GM23338 (cell line): Measurements from ENCODE around the gene GRM8. TPM values are rescaled to one million over a fixed set of nuclear protein-coding genes. Genes with fewer than 3 reads are reported as not detected.

Experiments
- ATAC-seq: fragments of 200-7000 bp; cut with Tn5 transposase; 3 replicates; pipeline ENCODE4 v1.9.1; 2020
- DNase-seq: peaks from one replicate; pipeline ENCODE4 v3.0.0-alpha.2; 2015; ENCODE audit warnings: low spot score
- H2AFZ ChIP-seq: fragments of 200-600 bp; sonication (generic); 2 replicates; pipeline ENCODE4 v1.8.0; 2016; ENCODE audit warnings: antibody characterized with exemption, mild to moderate bottlenecking, moderate library complexity
- H3F3A ChIP-seq: fragments of 200-600 bp; sonication (generic); replicated peaks from 2 replicates; pipeline ENCODE4 v1.8.0; 2017; ENCODE audit warnings: antibody characterized with exemption, mixed run types, low read depth
- H3K27ac ChIP-seq: fragments of 200-600 bp; sonication (generic); 2 replicates; pipeline ENCODE4 v1.6.1; 2016; ENCODE audit warnings: low read depth
- H3K27me3 ChIP-seq: fragments of 200-600 bp; sonication (generic); 2 replicates; pipeline ENCODE4 v1.8.0; 2016; ENCODE audit warnings: mild to moderate bottlenecking, mixed run types, moderate library complexity; ENCODE audit not compliant: insufficient read depth
- H3K36me3 ChIP-seq: fragments of 200-600 bp; sonication (generic); 2 replicates; pipeline ENCODE4 v1.8.0; 2016; ENCODE audit warnings: mild to moderate bottlenecking; ENCODE audit not compliant: insufficient read depth
- H3K4me1 ChIP-seq: fragments of 200-600 bp; sonication (generic); 2 replicates; pipeline ENCODE4 v1.8.0; 2016; ENCODE audit warnings: mild to moderate bottlenecking, moderate library complexity; ENCODE audit not compliant: insufficient read depth
- H3K4me2 ChIP-seq: fragments of 200-600 bp; sonication (generic); 2 replicates; pipeline ENCODE4 v1.7.1; 2017; ENCODE audit warnings: mixed run types
- H3K4me3 ChIP-seq: fragments of 200-600 bp; sonication (generic); 2 replicates; pipeline ENCODE4 v1.6.1; 2016; ENCODE audit warnings: mixed run types
- H3K79me2 ChIP-seq: fragments of 200-600 bp; sonication (generic); replicated peaks from 2 replicates; pipeline ENCODE4 v1.8.0; 2017; ENCODE audit warnings: mild to moderate bottlenecking; ENCODE audit not compliant: insufficient read depth
- H3K9me2 ChIP-seq: fragments of 200-600 bp; sonication (generic); 2 replicates; pipeline ENCODE4 v1.8.0; 2017; ENCODE audit not compliant: insufficient read depth
- H4K20me1 ChIP-seq: fragments of 200-600 bp; sonication (generic); replicated peaks from 2 replicates; pipeline ENCODE4 v1.8.0; 2017; ENCODE audit warnings: mild to moderate bottlenecking; ENCODE audit not compliant: insufficient read depth
- H3K27ac Mint-ChIP-seq: 2 replicates; pipeline ENCODE4 v1.8.0; 2020; ENCODE audit warnings: inconsistent platforms, mild to moderate bottlenecking, moderate library complexity, mixed read lengths
- H3K27me3 Mint-ChIP-seq: 3 replicates; pipeline ENCODE4 v1.8.0; 2022; ENCODE audit warnings: low read depth, mild to moderate bottlenecking, moderate library complexity, mixed read lengths, inconsistent platforms; ENCODE audit not compliant: insufficient read depth, poor library complexity
- H3K36me3 Mint-ChIP-seq: 3 replicates; pipeline ENCODE4 v1.8.0; 2021; ENCODE audit warnings: low read depth, mild to moderate bottlenecking, inconsistent platforms, moderate library complexity, mixed read lengths
- H3K4me1 Mint-ChIP-seq: 3 replicates; pipeline ENCODE4 v1.8.0; 2020; ENCODE audit warnings: mild to moderate bottlenecking, inconsistent platforms, mixed read lengths
- H3K4me3 Mint-ChIP-seq: 3 replicates; pipeline ENCODE4 v1.8.0; 2021; ENCODE audit warnings: moderate library complexity, mild to moderate bottlenecking, inconsistent platforms, mixed read lengths
- H3K9me3 Mint-ChIP-seq: 3 replicates; pipeline ENCODE4 v1.8.0; 2020; ENCODE audit warnings: moderate library complexity, mild to moderate bottlenecking, inconsistent platforms, mixed read lengths
- CREB1 ChIP-seq: fragments of 250-450 bp; sonication (Bioruptor Pico); IDR thresholded peaks from 2 replicates; pipeline ENCODE4 v1.5.0; 2020; ENCODE audit warnings: low read depth, mild to moderate bottlenecking, moderate library complexity
- EZH2 ChIP-seq: fragments of 200-600 bp; sonication (generic); IDR thresholded peaks from one replicate; pipeline ENCODE4 v1.8.0; 2017; ENCODE audit warnings: antibody characterized with exemption, mild to moderate bottlenecking, low read depth; ENCODE audit not compliant: unreplicated experiment
- EZH2phosphoT487 ChIP-seq: fragments of 200-600 bp; sonication (generic); IDR thresholded peaks from one replicate; pipeline ENCODE4 v1.8.1; 2018; ENCODE audit warnings: antibody characterized with exemption; ENCODE audit not compliant: unreplicated experiment
- JUNB ChIP-seq: IDR thresholded peaks from one replicate; pipeline ENCODE4 v1.6.1; 2016; ENCODE audit warnings: antibody characterized with exemption; ENCODE audit not compliant: unreplicated experiment
- NANOG ChIP-seq: IDR thresholded peaks from 2 replicates; pipeline ENCODE4 v1.6.1; 2016; ENCODE audit warnings: antibody characterized with exemption, borderline replicate concordance
- POLR2AphosphoS5 ChIP-seq: IDR thresholded peaks from 2 replicates; pipeline ENCODE4 v1.6.1; 2016; ENCODE audit warnings: antibody characterized with exemption, low read depth
- STAT1 ChIP-seq: IDR thresholded peaks from one replicate; pipeline ENCODE4 v1.6.1; 2016; ENCODE audit warnings: antibody characterized with exemption; ENCODE audit not compliant: unreplicated experiment
- ZNF114 ChIP-seq: fragments of 250-450 bp; sonication (Bioruptor Pico); IDR thresholded peaks from 2 replicates; pipeline ENCODE4 v1.5.0; 2020; ENCODE audit warnings: mild to moderate bottlenecking, moderate library complexity
- ZNF331 ChIP-seq: fragments of 250-450 bp; sonication (Bioruptor Pico); IDR thresholded peaks from 2 replicates; pipeline ENCODE4 v1.5.0; 2020; ENCODE audit warnings: low read depth, mild to moderate bottlenecking, moderate library complexity
- polyA plus RNA-seq: library from polyadenylated mRNA; unstranded; fragments of >200 nt; fragmentation: Nextera tagmentation; extraction: Ambion mirVana; gene quantifications from 2 replicates; pipeline ENCODE4 v1.2.1, GENCODE V29; 2016
- total RNA-seq: library from RNA; depleted of rRNA; stranded (reverse); fragments of >200 nt; shearing (Covaris generic); gene quantifications from 2 replicates; pipeline ENCODE4 v1.2.3, GENCODE V29; 2014
- TF ChIP-seq, protein P1 (sequence below): IDR thresholded peaks from one replicate; pipeline ENCODE4 v1.6.1; 2018; ENCODE audit warnings: antibody characterized with exemption; ENCODE audit not compliant: unreplicated experiment
- TF ChIP-seq, protein P2 (sequence below), 2 experiments: fragments of 200-600 bp in 1 of 2; sonication (generic) in 1 of 2; conservative IDR thresholded peaks; 2 replicates each; pipeline versions ENCODE4 v1.5.1 to v1.6.1; 2016 to 2017; ENCODE audit warnings: antibody characterized with exemption in 2 of 2, low read depth in 2 of 2, mild to moderate bottlenecking in 2 of 2, moderate library complexity in 1 of 2
- TF ChIP-seq, protein P3 (sequence below): fragments of 250-450 bp; sonication (Bioruptor Pico); IDR thresholded peaks from 2 replicates; pipeline ENCODE4 v1.5.0; 2020; ENCODE audit warnings: mild to moderate bottlenecking, moderate library complexity
- TF ChIP-seq, protein P4 (sequence below): IDR thresholded peaks from 2 replicates; pipeline ENCODE4 v1.6.1; 2016; ENCODE audit warnings: antibody characterized with exemption

GRM8 gene
- total and polyA plus RNA-seq, 2 experiments from 2014 or later: 1.9 to 6.6 TPM

DNA sequence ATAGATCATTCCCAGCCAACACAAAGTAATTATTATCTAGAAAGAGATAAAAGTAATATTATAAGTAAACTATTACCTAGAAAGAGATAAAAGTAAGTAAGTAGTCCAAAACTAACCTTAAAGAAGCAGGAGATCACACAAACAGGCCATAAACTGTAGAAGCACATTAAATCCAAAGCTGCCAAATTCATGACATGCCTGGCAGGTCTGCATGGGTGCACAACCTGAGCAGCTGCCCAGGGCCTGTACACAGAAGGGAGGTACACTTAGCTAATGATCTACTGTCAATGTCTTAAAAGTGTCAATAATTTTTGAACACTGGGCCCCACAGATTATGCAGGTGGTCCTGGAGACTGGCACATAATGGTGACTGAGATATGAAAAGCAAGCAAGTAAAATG lies 196.5 kb downstream of the GRM8 start:
- H3K79me2 ChIP-seq: no peaks in the 10 kb centered on the region
- no peaks in the 10 kb centered on the region for H3K4me1 ChIP-seq
- Mint-ChIP-seq H3K27me3 (no peaks in the 10 kb centered on the region), H3K36me3 (no peaks in the 10 kb centered on the region), H3K9me3 (no peaks in the 10 kb centered on the region), H3K4me1 (no peaks in the 10 kb centered on the region), H3K4me3 (no peak overlapping the region), H3K27ac (no peak overlapping the region)
- no peak for ATAC-seq
- H4K20me1 ChIP-seq: no peaks in the 10 kb centered on the region
- no peaks in the 10 kb centered on the region for H3K9me2 ChIP-seq
- H3K36me3 ChIP-seq: no peaks in the 10 kb centered on the region
- no peak overlapping the region for H3K4me3 ChIP-seq
- TF ChIP-seq, protein P1, sequence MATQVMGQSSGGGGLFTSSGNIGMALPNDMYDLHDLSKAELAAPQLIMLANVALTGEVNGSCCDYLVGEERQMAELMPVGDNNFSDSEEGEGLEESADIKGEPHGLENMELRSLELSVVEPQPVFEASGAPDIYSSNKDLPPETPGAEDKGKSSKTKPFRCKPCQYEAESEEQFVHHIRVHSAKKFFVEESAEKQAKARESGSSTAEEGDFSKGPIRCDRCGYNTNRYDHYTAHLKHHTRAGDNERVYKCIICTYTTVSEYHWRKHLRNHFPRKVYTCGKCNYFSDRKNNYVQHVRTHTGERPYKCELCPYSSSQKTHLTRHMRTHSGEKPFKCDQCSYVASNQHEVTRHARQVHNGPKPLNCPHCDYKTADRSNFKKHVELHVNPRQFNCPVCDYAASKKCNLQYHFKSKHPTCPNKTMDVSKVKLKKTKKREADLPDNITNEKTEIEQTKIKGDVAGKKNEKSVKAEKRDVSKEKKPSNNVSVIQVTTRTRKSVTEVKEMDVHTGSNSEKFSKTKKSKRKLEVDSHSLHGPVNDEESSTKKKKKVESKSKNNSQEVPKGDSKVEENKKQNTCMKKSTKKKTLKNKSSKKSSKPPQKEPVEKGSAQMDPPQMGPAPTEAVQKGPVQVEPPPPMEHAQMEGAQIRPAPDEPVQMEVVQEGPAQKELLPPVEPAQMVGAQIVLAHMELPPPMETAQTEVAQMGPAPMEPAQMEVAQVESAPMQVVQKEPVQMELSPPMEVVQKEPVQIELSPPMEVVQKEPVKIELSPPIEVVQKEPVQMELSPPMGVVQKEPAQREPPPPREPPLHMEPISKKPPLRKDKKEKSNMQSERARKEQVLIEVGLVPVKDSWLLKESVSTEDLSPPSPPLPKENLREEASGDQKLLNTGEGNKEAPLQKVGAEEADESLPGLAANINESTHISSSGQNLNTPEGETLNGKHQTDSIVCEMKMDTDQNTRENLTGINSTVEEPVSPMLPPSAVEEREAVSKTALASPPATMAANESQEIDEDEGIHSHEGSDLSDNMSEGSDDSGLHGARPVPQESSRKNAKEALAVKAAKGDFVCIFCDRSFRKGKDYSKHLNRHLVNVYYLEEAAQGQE: no peak
- TF ChIP-seq CREB1 (CRISPR knock-in tag) (no peak), STAT1 (no peak), JUNB (no peak), EZH2phosphoT487 (no peak), ZNF331 (CRISPR knock-in tag) (no peak), NANOG (no peak), ZNF114 (CRISPR knock-in tag) (no peak), EZH2 (no peak), POLR2AphosphoS5 (no peak)
- TF ChIP-seq, protein P2, sequence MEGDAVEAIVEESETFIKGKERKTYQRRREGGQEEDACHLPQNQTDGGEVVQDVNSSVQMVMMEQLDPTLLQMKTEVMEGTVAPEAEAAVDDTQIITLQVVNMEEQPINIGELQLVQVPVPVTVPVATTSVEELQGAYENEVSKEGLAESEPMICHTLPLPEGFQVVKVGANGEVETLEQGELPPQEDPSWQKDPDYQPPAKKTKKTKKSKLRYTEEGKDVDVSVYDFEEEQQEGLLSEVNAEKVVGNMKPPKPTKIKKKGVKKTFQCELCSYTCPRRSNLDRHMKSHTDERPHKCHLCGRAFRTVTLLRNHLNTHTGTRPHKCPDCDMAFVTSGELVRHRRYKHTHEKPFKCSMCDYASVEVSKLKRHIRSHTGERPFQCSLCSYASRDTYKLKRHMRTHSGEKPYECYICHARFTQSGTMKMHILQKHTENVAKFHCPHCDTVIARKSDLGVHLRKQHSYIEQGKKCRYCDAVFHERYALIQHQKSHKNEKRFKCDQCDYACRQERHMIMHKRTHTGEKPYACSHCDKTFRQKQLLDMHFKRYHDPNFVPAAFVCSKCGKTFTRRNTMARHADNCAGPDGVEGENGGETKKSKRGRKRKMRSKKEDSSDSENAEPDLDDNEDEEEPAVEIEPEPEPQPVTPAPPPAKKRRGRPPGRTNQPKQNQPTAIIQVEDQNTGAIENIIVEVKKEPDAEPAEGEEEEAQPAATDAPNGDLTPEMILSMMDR (conservative IDR thresholded peaks at IDR 0.05; ENCODE audit: low read depth in 2 of 2): no peak
- TF ChIP-seq, protein P3, sequence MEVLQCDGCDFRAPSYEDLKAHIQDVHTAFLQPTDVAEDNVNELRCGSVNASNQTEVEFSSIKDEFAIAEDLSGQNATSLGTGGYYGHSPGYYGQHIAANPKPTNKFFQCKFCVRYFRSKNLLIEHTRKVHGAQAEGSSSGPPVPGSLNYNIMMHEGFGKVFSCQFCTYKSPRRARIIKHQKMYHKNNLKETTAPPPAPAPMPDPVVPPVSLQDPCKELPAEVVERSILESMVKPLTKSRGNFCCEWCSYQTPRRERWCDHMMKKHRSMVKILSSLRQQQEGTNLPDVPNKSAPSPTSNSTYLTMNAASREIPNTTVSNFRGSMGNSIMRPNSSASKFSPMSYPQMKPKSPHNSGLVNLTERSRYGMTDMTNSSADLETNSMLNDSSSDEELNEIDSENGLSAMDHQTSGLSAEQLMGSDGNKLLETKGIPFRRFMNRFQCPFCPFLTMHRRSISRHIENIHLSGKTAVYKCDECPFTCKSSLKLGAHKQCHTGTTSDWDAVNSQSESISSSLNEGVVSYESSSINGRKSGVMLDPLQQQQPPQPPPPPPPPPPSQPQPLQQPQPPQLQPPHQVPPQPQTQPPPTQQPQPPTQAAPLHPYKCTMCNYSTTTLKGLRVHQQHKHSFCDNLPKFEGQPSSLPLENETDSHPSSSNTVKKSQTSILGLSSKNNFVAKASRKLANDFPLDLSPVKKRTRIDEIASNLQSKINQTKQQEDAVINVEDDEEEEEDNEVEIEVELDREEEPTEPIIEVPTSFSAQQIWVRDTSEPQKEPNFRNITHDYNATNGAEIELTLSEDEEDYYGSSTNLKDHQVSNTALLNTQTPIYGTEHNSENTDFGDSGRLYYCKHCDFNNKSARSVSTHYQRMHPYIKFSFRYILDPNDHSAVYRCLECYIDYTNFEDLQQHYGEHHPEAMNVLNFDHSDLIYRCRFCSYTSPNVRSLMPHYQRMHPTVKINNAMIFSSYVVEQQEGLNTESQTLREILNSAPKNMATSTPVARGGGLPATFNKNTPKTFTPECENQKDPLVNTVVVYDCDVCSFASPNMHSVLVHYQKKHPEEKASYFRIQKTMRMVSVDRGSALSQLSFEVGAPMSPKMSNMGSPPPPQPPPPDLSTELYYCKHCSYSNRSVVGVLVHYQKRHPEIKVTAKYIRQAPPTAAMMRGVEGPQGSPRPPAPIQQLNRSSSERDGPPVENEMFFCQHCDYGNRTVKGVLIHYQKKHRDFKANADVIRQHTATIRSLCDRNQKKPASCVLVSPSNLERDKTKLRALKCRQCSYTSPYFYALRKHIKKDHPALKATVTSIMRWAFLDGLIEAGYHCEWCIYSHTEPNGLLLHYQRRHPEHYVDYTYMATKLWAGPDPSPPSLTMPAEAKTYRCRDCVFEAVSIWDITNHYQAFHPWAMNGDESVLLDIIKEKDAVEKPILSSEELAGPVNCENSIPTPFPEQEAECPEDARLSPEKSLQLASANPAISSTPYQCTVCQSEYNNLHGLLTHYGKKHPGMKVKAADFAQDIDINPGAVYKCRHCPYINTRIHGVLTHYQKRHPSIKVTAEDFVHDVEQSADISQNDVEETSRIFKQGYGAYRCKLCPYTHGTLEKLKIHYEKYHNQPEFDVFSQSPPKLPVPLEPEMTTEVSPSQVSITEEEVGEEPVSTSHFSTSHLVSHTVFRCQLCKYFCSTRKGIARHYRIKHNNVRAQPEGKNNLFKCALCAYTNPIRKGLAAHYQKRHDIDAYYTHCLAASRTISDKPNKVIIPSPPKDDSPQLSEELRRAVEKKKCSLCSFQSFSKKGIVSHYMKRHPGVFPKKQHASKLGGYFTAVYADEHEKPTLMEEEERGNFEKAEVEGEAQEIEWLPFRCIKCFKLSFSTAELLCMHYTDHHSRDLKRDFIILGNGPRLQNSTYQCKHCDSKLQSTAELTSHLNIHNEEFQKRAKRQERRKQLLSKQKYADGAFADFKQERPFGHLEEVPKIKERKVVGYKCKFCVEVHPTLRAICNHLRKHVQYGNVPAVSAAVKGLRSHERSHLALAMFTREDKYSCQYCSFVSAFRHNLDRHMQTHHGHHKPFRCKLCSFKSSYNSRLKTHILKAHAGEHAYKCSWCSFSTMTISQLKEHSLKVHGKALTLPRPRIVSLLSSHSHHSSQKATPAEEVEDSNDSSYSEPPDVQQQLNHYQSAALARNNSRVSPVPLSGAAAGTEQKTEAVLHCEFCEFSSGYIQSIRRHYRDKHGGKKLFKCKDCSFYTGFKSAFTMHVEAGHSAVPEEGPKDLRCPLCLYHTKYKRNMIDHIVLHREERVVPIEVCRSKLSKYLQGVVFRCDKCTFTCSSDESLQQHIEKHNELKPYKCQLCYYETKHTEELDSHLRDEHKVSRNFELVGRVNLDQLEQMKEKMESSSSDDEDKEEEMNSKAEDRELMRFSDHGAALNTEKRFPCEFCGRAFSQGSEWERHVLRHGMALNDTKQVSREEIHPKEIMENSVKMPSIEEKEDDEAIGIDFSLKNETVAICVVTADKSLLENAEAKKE (CRISPR knock-in tag): no peak
- TF ChIP-seq, protein P4, sequence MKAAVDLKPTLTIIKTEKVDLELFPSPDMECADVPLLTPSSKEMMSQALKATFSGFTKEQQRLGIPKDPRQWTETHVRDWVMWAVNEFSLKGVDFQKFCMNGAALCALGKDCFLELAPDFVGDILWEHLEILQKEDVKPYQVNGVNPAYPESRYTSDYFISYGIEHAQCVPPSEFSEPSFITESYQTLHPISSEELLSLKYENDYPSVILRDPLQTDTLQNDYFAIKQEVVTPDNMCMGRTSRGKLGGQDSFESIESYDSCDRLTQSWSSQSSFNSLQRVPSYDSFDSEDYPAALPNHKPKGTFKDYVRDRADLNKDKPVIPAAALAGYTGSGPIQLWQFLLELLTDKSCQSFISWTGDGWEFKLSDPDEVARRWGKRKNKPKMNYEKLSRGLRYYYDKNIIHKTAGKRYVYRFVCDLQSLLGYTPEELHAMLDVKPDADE: no peak
- no peaks in the 10 kb centered on the region for H3F3A ChIP-seq
- no peak overlapping the region for H3K27ac ChIP-seq
- no peaks in the 10 kb centered on the region for H3K27me3 ChIP-seq
- H3K4me2 ChIP-seq: no peak overlapping the region
- no peak overlapping the region for H2AFZ ChIP-seq
- no peak for DNase-seq
